Measurements from ENCODE around the gene PTCD3.

Gene PTCD3

DNA sequence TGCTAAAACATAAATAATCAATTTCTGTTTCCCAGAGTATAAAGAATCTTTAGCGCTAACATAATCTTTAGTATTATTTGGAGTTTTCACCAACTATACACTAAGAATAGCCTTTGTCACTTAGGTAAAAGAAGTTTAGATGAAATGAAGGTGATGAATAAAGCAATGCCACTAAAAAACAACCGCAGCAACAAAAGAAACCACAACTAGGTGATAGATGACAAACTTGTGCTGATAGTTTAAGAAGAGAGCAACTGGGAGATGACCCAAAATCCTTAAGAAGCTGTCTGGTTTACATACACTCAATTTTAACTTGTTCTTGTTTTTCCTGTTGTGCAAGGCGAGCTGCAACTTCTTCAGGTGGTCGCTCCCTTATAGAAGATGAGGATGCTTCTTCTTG is 64.4 kb downstream of the PTCD3 start:
- Histone ChIP-seq H3K36me3 (peaks cover 47 to 81% (median 64%) of the 10 kb centered on the region in 3 donors), H3K9me3 (no peaks in the 10 kb centered on the region), H3K27ac (no peak overlapping the region), H3K27me3 (no peaks in the 10 kb centered on the region), H3K4me3 (no peak overlapping the region), H3K4me1 (peaks cover 0 to 3% (median 0%) of the 10 kb centered on the region in 4 donors)
- TF ChIP-seq, protein P1, sequence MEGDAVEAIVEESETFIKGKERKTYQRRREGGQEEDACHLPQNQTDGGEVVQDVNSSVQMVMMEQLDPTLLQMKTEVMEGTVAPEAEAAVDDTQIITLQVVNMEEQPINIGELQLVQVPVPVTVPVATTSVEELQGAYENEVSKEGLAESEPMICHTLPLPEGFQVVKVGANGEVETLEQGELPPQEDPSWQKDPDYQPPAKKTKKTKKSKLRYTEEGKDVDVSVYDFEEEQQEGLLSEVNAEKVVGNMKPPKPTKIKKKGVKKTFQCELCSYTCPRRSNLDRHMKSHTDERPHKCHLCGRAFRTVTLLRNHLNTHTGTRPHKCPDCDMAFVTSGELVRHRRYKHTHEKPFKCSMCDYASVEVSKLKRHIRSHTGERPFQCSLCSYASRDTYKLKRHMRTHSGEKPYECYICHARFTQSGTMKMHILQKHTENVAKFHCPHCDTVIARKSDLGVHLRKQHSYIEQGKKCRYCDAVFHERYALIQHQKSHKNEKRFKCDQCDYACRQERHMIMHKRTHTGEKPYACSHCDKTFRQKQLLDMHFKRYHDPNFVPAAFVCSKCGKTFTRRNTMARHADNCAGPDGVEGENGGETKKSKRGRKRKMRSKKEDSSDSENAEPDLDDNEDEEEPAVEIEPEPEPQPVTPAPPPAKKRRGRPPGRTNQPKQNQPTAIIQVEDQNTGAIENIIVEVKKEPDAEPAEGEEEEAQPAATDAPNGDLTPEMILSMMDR (IDR thresholded peaks at IDR 0.05) = no peak
- no peak for DNase-seq
- intact Hi-C loops (cut with DNase I; ENCODE audit: low total_unique reads) = no loop called here

DNA sequence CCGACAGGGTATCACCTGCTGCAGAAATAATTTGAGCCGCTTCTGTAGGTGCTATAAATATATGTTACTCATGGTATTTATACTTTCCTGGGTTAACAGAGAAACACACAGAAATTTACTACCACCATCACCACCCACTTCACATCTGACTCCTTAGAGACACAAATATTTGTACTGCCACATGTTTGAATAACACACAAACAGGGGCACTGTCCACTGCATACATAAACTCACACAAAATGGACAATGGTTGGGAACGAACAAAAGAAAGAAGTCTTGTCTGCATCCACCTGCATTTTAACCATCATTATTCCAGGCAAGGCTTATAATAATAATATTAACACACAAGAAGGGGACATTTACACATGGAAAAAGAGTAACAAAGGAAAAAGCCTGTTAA is 65.3 kb downstream of the PTCD3 start:
- TF ChIP-seq, protein P1 (IDR thresholded peaks at IDR 0.05) = no peak
- no peak for DNase-seq
- peaks cover 0 to 3% (median 0%) of the 10 kb centered on the region in 4 donors for H3K4me1 ChIP-seq
- no peak overlapping the region for H3K27ac ChIP-seq
- no peaks in the 10 kb centered on the region for H3K9me3 ChIP-seq
- H3K36me3 ChIP-seq = peaks cover 41 to 82% (median 65%) of the 10 kb centered on the region in 3 donors
- intact Hi-C loops (cut with DNase I; ENCODE audit: low total_unique reads) = no loop called here
- no peak overlapping the region for H3K4me3 ChIP-seq
- no peaks in the 10 kb centered on the region for H3K27me3 ChIP-seq

DNA sequence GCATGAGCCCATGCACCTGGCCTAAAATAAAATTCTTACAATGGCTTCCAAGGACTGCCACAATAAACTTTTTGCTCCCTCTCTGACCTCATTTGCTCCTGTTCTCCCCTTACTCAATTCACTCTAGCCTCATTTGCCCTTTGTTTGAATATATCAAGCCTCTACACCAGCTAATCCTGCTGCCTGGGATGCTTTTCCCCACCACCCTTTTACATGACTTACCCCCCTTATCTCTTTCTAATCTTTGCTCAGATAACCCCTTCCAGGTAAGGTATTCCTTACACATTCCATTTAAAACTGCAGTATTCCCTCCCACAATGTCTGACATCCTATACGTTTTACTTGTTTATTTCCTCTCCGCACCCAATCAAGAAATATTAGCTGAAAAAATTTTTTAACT is 66.6 kb downstream of the PTCD3 start:
- intact Hi-C loops (cut with DNase I; ENCODE audit: low total_unique reads) = no loop called here
- TF ChIP-seq, protein P1 (IDR thresholded peaks at IDR 0.05) = no peak
- peaks cover 37 to 83% (median 69%) of the 10 kb centered on the region in 3 donors for H3K36me3 ChIP-seq
- H3K27me3 ChIP-seq = no peaks in the 10 kb centered on the region
- H3K4me1 ChIP-seq = peaks cover 0 to 3% (median 0%) of the 10 kb centered on the region in 4 donors
- no peak overlapping the region for H3K27ac ChIP-seq
- H3K9me3 ChIP-seq = no peaks in the 10 kb centered on the region
- no peak for DNase-seq
- H3K4me3 ChIP-seq = no peak overlapping the region

DNA sequence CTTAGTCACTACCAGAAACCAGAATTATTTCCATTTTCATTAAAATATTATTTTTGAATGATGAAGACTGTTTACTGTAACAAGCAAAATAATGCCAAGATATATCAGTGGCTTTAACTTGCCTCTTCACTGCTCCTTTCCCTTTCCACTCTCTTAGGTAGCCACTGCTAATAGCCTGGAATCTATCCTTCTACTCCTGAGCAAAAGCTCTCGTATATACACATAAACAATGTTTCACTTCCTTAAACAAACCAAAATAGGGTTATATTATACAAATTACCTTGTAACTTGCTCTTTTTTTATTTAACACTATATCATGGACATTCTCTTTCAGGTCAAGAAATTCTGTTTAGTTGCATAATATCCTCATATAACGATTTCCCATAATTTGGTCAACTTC is 68.4 kb downstream of the PTCD3 start:
- TF ChIP-seq, protein P1 (IDR thresholded peaks at IDR 0.05) = no peak
- Histone ChIP-seq H3K9me3 (no peaks in the 10 kb centered on the region), H3K27ac (no peak overlapping the region), H3K27me3 (no peaks in the 10 kb centered on the region), H3K4me1 (peaks cover 0 to 3% (median 0%) of the 10 kb centered on the region in 4 donors), H3K4me3 (no peak overlapping the region), H3K36me3 (peaks cover 48 to 84% (median 75%) of the 10 kb centered on the region in 3 donors)
- intact Hi-C loops (cut with DNase I; ENCODE audit: low total_unique reads) = no loop called here
- no peak for DNase-seq

DNA sequence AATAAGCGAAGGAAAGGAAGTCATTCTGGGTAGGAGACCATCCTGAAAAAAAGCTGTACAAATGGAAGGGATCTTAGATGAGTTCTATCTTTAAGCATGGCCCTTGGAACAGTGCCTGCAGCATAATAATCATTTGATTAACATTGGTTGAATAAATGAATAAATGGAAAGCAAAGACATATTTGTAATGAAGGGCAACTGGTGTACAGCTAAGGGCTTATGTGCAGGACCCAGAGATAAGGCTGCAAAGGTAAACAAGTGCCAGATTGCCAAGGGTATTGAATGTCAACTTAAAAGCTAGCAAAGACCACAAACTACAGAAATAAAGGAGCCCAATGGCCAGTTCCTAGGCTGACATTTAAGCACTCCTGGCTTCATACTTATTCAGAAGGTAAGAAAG is 69.8 kb downstream of the PTCD3 start:
- H3K4me3 ChIP-seq = no peak overlapping the region
- TF ChIP-seq, protein P1 (IDR thresholded peaks at IDR 0.05) = no peak
- peaks cover 0 to 3% (median 0%) of the 10 kb centered on the region in 4 donors for H3K4me1 ChIP-seq
- peaks cover 39 to 84% (median 65%) of the 10 kb centered on the region in 3 donors for H3K36me3 ChIP-seq
- H3K27ac ChIP-seq = no peak overlapping the region
- no peaks in the 10 kb centered on the region for H3K9me3 ChIP-seq
- H3K27me3 ChIP-seq = no peaks in the 10 kb centered on the region
- intact Hi-C loops (cut with DNase I; ENCODE audit: low total_unique reads) = no loop called here
- no peak for DNase-seq

DNA sequence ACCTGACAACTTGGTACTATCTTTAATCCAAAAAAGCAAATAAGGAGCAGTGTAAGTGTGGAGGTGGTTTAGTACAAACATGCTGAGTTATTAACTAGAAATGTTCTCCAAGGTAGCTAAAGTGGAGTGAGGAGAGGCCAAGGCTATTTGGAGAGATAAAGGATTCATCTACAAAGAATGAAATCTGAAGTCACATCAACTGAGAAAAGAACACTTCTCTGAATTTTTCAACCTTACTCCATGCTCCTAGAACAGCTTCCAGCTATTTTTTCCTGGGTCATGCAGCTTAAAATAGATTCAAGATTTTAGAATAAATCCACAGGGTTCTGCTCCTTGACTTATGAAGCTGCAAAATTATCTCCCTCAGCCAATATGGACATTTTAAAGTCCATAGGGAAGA is 70.6 kb downstream of the PTCD3 start:
- H3K4me3 ChIP-seq = no peak overlapping the region
- H3K27ac ChIP-seq = no peak overlapping the region
- DNase-seq = no peak
- H3K36me3 ChIP-seq = peaks cover 32 to 81% (median 57%) of the 10 kb centered on the region in 3 donors
- no peaks in the 10 kb centered on the region for H3K27me3 ChIP-seq
- peaks cover 0 to 3% (median 0%) of the 10 kb centered on the region in 4 donors for H3K4me1 ChIP-seq
- TF ChIP-seq, protein P1 (IDR thresholded peaks at IDR 0.05) = no peak
- no peaks in the 10 kb centered on the region for H3K9me3 ChIP-seq
- intact Hi-C loops (cut with DNase I; ENCODE audit: low total_unique reads) = no loop called here
